Left lobe of liver (tissue), 2 donors: ENCODE measurements around the gene BZW2. TPM values are rescaled to one million over a fixed set of nuclear protein-coding genes. Genes with fewer than 3 reads are reported as not detected.
"Not testable (repeated sequence)": the region's sequence is repeated elsewhere in the genome, so short reads cannot be mapped to it uniquely, and the experiment has no call there.

ENCODE experiments used
- ATAC-seq: fragments of 200-7000 bp; cut with Tn5 transposase; one replicate; pipeline ENCODE4 v1.9.1; 2020; ENCODE audit warnings: mild to moderate bottlenecking, moderate library complexity
- DNase-seq: peaks from one replicate; pipeline ENCODE4 v3.0.0-alpha.2; 2020; ENCODE audit warnings: low spot score
- total RNA-seq: library from RNA; stranded (reverse); gene quantifications from one replicate; pipeline ENCODE4 v1.2.1, GENCODE V29; 2021
- donor health status: DM: no; HTN: no; CAD: no; lungs with moderate emphysema.
- donor health status: DM: no; HTN: yes; CAD: no.

Gene BZW2
- total RNA-seq, 1 donor from 2014 or later: 8.4 TPM

DNA sequence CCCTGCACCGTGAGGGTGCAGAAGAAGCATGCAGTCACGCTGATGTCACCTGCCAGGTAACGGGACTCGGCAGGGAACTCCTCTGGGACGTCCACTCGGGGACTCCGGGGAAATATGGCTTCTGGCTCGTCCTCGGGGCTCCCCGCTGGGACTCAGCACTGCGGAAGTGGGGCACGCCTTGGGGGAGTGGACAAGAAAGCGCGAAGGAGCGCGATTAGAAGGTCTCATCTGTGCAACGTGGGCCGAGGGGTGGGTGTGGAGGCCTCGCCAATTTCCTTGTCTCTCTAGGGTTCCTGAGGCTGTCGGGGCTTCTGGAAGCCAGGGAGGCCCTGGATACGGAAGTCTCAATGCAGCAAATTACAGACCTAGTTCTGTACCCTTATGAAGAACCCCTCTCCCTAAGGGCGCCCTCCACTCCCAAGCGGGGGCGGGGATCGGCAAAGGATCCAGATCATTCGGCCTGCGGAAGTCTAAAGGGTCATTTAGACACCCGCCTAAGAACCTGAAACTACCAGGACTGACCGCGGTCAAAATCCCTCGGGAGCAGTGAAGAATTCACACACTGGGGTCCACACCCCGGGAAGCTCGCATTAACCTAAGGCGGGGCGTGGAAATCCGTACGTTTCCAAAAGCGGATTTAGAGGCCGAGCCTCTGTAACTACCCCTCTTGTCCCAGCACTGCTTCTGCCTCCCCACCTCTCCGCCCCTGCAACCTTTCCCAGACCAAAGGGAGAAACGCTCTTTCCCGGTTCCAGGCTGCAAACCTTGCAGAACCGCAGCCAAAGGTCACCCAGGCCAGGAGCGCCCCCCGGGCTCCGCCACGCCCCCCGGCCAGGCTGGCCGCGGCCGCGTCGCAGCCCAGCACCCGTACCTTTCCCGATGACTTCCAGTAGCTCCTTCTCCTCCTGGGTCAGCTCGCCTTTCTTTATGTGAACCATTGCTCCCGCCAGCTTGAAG lies 1.1 kb upstream of the BZW2 start:
- DNase-seq (peak; percentile 58), ATAC-seq (peak; percentile 50)

DNA sequence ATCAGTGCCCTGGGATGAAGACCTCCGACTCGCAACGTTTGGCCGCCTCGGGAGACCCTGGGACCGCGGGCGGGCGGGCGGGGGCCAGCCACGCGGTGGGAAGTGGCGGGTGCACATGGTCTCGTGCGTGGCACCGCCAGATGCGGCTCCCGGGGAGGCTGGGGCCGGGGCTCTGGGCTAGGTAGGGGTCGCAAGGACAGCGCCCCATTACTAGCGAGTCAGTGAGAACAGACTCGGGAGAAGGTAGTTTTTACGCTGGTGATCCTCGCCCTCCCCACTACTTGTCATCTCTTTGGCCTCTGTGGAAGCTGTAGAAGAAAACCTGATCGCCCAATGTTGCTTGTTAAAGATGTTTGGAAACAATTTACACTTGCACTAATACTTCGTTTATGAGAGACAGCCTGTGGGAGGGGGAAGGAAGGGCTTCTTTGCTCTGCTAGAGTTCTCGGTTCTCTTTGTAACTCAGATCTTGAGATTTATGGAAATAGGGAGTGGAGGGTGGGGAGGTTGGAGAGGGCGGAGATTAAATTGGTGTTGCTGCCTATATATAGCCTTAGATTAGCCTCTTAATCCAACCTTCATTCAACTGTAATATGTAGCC lies 591 bp downstream of the BZW2 start:
- DNase-seq: no peak
- ATAC-seq: peak; percentile 3

DNA sequence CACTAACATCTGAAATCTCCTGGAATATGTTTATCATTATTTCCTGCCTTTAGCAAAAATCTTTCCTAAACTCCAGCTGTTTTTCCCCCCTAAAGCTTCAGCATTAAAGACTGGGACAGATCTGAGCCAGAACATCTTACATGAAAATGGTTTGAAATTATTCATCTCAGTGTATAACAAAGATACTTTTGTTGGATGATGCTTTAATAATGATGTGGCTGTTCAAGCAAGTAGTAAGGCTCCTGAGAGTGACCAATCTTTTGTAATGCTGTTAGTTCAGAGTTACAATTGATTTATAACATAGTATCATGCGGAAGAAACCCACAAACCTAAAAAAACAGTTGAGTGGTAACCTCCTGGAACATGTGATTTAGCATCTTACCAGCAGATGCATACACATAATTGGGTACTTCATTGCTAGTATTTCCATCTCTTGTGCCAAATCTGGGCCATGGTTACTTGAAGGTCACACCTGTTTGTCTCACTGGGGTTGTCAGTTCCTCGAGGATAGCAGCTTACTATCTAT lies 1.5 kb downstream of the BZW2 start:
- ATAC-seq: no peak

DNA sequence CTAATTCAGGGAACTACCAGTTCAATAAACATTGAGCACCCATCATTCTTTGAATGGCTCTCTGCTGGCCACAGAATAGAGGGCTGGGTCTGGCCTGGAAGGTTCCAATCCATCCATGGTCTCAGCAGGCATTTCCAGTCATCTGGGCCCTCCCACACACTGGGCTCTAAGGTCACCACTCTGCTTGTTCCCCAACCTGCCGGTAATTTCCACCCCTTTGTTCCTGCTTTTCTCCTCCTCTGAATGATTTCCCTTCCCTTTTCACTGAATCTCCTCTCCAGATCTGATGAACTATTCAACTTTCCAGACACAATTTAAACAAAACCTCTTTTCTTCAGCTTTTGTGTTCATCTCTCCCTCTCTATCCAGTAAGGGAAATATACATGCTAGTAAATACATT lies 2.6 kb downstream of the BZW2 start:
- no peak for DNase-seq
- ATAC-seq: no peak

More for the DNA sequence above, 1.5 kb downstream of the BZW2 start:
- no peak for DNase-seq

DNA sequence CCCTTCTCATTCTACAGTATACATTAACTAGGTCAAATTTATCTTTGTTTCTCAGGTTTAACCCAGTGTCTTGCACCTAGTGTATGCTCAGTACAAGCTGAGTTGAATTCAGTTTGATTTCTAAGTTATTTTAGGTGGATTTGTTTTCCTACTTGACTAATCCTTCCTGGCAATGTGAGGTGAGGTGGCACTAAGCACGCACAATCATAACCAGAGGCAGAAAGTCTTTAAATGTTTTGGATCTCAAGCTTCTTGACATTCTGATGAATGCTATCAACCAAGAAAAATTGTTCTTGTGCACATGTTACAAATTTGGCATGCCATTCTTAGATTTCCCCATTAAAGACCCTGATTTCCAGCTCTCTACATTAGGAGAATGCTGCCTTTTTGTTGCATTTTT lies 3.2 kb downstream of the BZW2 start:
- ATAC-seq: no peak
- DNase-seq: no peak

DNA sequence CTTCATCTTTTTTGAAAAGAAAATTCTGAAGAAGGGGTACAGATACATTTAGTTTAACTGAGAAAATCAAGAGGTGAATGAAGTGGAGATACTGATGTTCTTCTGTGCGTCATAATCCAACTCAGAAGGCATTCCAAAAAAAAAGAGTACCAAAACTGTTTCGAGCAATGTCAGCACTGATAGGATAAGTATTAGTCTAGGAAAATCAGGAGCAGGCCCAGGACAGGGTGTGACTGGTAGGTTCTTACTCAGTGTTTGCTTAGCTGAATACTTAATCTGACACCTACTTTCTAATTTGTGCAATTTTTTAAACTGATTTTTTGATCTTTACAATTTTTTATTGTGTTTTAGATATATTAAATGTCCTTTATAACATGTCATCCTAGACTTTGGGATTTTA lies 4.3 kb downstream of the BZW2 start:
- DNase-seq (no peak), ATAC-seq (no peak)

DNA sequence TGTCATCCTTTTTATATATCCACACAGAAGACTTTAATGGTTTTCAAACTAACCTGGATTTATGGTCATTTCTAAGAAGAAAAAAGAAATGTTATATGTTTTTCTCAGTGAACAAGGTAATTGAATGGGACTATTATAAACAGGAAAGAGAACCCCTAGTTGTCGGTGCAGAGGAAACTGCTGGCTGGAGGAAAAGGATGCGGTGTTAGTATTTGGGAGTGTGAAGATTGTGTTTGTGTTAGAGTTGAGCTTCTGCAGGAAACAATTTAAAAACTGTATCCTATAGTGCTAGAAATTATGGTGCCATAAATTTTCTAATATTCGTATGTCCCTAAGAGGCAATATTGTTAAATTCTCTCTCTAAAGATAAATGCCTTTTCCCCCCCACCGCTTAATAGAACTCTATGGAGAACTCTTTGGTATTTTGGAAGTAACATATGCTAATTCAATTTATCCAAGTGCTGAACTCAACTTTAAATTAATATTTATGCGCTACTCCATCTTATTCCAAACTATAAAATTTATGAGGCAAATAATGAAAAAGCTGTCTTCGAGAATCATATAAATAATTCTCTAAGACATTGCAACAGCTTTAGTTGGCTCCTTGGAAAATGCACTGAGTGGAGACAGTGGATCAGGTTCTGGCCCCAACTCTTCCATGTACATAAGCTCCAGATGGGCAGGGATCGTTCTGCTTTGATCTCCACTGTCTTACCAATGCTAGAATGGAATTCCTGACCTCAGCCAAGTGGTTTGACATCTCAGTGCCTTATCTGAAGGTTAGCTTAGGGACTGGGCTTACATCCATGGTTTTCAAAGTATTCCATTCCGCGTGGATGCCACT lies 5.6 kb downstream of the BZW2 start:
- no peak for DNase-seq
- ATAC-seq: no peak

DNA sequence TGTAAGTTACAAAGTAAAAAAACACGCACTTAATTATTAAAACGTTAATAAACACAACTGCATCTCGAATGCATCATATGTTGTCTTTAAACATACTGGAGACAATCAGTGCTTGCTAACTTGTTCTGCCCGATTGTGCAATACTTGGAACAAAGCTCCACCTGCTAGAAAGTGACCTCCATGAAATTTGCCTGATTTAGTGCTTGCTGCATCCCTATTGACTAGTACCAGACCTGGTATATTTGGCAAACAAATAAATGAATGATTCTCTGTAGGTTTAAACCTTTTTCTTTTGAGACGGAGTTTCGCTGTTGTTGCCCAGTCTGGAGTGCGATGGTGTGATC lies 6.2 kb downstream of the BZW2 start:
- DNase-seq (no peak), ATAC-seq (peak; percentile 76)

DNA sequence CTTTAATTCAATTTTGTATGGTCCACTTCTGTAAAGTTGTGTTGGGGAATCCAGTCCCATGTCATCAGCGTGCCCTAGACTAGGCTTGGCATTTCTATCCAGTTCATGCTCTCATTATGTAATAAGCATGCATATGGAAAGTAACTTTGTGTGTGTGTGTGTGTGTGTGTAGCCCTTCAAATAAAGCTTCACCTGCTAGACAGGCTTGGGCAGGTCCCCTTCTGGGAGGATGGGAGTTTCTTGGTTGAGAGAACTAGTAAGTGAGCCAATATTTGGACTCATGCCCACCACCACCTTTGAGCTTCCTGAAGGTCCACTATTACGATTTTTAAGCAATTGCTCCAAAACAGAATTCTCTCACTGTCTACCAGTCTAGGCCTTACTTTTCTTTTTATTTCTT lies 6.9 kb downstream of the BZW2 start:
- no peak for ATAC-seq
- DNase-seq: no peak

DNA sequence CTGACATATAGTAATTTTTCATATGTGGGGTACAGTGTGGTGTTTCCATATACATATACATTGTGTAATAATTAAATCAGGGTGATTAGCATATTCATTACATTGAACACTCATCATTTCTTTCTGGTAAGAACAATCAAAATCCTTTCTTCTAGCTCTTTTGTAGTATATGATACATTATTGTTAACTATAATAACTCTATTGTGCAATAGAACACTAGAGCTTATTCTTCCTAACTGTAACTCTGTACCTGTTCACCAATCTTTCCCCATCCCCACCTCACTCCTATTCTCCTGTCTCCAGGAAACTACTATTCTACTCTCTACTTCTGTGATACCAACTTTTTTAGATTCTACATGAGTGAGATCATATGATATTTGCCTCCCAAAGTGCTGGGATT lies 9.4 kb downstream of the BZW2 start:
- DNase-seq (no peak), ATAC-seq (no peak)

DNA sequence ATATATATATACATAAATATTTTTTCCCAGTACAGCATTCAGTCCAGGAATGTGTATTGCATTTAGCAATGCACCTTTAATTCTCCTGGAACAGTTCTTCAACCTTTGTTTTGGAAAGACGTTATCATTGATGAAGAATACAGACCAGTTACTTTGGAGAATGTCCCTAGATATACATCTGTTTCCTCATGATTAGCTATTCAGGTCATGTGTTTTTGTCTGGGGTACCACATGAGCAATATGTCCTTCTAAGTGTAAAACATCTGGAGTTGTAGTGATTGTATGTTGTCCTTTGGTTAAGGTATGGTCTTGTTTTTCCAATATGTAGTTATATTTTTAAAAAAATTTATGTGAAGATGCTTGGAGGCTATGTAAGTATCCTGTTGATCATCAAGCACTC lies 10.2 kb downstream of the BZW2 start:
- DNase-seq (no peak), ATAC-seq (no peak)

DNA sequence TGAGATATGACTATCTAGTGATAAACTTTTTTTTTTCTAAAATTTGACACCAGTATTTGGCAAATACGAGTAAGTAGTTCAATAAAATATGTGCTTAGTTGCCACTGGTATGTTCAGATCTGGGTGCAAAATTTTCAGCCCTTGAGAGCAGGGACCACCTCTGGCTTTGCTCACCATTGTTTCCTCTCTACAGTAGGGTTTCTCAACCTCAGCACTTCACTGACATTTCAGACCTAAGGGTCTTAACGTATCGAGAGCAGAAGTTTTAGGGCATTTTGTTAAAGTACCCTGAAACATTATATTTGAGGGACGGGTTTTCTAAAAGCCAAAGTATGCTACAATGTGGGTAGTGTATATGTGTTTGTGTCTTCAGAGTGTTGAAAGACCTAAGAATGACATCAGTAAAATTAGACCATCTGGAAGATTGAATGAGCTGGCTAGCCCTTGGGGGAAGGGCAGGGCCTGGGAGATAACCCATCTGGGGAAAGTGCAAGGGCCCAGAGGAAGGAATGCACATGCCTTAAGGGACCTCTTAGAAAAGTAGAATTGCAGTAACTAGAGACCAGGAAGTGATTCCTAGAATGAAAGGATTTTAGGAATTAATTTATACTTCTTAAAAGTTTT lies 11.8 kb downstream of the BZW2 start:
- DNase-seq (no peak), ATAC-seq (no peak)

DNA sequence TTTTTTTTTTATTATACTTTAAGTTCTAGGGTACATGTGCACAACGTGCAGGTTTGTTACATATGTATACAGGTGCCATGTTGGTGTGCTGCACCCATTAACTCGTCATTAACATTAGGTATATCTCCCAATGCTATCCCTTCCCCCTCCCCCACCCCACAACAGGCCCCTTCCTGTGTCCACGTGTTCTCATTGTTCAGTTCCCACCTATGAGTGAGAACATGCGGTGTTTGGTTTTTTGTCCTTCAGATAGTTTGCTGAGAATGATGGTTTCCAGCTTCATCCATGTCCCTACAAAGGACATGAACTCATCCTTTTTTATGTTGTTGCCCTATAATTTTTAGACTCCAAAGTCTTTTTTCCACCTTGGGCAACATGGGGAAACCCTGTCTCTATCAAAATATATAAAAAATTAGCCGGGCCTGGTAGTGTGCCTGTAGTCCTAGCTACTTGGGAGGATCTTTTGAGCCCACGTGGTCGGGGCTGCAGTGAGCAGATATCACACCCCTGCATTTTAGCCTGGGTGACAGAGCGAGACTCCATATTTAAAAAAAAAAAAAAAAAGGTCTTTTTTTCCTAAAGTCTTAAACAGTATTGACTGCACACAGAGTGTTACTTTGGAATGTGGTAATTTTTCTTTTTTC lies 14.0 kb downstream of the BZW2 start:
- DNase-seq, ATAC-seq: not testable (repeated sequence)

DNA sequence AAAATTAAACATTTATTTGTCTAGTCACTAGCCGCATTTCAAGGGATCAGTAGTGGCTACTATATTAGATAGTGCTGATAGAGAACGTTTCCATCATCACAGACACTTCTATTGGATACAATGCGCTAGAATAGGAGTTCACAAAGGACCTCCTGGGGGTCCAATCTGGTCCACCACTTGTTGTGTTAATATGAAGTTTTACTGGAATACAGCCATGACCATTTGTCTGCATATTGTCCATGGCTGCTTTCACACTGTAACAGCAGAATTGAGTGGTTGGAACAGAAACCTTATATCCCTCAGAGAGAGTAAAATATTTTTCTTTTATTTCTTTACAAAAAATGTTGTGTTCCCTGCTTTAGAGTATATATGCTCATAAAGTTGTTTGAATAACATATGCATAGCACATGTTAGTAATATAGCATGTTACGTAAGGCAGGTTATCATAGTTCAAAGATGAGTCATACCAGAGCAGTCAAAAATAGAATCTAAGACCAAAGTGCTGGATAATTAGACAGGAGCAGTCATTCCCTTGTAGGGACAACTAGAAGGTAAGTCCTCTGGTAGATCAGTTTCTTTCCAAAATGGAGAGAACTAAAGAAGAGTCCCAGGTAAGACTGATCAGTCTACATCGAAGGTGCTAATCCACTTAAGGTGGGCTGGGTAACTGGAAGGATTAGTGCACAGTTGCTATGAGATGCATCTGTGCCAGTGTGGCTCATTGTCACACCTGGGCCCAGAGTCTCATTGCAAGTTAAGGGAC lies 14.9 kb downstream of the BZW2 start:
- DNase-seq (no peak), ATAC-seq (peak; percentile 60)

DNA sequence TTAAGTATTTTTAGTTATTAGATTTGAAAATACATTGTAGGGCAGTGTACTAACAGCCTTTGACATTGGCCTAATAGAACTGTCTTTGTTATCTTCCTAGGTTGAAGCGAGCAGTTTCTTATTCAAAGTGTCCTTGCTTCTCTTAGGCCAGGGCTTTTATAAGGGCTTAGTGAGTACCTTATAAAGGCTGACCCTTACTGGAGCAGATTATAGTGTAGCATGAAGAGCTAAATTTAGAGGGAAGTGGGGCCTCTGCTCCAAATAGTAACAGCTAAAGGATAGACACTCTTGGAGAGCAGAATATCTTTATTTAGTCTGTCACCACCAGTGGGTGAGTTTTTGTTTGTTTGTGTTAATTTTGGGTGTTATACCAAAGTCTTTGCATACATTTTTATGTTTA lies 15.9 kb downstream of the BZW2 start:
- ATAC-seq (no peak), DNase-seq (no peak)

DNA sequence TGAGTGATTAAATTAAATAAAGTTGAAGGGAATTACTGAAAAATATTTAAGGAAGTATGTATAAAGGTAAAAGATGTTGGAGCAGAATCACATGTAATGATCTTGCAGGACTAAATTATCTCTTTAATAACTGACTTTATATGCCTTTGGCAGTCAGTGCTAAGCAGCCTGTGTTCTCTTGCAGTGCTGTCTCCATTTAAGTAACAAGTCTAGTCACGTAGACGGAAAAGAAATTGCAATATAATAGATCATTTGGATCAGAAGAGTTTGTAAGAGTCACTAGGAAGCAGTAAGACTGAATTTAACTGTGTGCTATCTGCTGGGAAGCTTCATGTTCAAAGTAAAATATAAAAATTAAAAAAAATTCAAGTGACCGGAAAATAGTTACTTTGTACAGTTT lies 21.4 kb downstream of the BZW2 start:
- DNase-seq (no peak), ATAC-seq (no peak)

DNA sequence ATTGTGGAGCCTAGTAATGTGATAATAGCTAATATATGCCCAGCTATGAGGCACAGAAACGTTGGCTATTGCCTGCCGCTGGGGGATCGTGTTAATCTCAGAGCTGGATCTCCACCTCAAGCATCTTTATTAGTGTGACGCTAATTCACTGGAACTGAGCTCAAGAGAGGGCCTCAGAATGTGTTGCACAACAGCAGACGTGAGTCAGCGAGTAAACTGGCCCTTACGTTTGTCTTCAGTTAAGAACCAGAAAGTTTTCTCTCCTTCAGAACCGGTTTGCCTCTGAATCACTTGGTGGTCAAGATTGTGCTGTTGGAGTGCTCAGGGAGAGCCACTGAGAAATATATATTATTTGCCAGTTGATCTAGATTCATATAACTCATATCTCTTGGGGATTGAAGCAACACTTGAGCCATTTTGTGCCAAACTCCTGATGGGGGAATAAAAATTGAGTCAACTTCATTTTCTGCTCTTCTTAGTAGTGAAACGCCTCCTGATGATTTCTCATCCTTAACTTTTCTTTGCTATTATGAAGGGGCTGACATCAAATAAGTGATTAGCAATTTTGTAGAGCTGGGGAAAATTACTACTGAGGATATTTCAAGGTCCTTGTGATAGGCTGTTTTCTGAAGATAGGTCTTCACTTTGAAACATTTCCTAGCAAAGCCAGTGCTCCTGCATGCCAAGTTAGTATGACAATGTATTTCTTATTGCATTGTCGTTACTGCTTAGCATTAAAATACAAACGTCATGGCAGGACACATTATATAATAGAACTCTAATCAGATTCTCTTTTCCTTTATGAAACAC lies 22.3 kb downstream of the BZW2 start:
- DNase-seq: no peak
- no peak for ATAC-seq

DNA sequence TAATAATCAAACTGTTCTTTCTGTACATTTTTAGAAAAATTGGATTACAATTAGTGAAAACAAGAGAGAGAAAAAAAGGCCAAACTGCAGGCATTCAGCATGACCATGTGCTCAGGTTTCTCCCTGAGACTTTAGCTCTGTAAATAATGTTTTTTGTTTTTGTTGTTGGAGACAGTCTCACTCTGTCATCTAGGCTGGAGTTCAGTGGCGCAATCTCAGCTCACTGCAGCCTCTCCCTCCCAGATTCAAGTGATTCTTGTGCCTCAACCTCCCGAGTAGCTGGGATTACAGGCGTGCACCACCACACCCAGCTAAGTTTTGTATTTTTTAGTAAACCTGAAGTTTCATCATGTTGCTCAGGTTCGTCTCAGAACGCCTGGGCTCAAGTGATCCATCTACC lies 23.0 kb downstream of the BZW2 start:
- ATAC-seq: no peak
- no peak for DNase-seq

DNA sequence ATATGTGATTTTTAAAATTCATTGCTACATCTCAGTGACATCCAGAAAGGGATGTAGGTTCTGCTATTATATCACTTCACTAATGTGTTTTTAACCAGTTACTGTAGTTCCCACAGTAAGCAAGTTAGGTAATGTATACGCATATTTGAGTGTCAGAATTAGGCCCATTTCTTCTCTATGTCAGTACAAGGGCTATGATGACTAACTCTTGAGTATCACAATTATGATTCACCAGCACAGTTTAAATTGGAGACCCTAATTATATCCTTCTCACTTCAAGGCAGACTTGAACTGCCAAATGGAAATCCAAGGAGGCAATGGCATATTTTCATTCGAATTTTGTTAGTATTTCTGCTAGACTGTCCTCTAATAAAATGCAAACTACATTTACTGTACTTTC lies 23.6 kb downstream of the BZW2 start:
- DNase-seq (no peak), ATAC-seq (no peak)
